ENCODE data around the gene SHROOM3. TPM values are rescaled to one million over a fixed set of nuclear protein-coding genes. Genes with fewer than 3 reads are reported as not detected.

The SHROOM3 gene
- total and polyA plus RNA-seq, 2 donors (not counting 3 experiments of a cell fraction or from before 2014, with no cell fraction given): 2.7 to 6.7 TPM

DNA sequence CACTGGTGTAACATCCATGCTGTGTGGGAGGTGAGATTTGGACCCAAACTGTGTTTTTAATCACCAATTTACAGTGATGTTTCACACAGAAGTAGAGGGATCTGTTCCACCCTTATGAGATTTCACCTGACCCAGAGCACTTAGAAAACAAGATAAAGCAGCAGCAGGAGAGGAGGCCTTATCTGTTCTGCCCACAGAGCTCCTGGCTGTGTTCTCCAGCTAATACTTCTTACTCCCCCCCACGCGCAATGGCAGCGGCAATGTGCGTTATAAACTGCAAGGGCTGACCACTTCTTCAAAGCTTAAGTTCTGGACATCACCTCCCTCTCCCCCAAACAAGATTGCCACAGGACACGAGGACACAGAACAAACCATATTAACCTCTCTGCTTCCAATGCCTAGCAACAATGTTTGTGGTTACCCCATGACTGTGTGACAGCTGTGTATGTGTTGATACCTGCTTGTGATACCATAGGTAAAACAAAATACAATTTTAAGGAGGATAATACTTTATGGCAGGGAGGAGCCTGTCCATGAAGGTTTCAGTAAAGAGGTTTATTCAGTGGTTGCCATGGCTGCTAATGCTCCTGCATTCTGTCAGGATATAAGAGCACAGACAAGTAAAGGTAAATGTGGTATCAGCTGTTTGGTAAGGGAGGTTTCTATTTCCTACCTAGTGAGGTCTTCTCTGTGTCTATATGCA, 252.9 kb downstream of the SHROOM3 start:
- Histone ChIP-seq H3K4me3 (replicated peaks in 1 of 3; ENCODE audit: insufficient read depth in 1 of 3, low read depth in 1 of 3, low read length in 3 of 3) (no peak overlapping the region), H3K4me1 (ENCODE audit: control insufficient read depth, extremely low read depth, insufficient read depth, low read length) (peaks cover 18% of the 10 kb centered on the region), H3K4me2 (ENCODE audit: insufficient read depth, low read length) (no peak overlapping the region), H3K36me3 (ENCODE audit: control insufficient read depth in 2 of 2, extremely low read depth in 1 of 2, insufficient read depth in 2 of 2, low read length in 2 of 2) (no peaks in the 10 kb centered on the region), H3K9me3 (replicated peaks; ENCODE audit: control insufficient read depth, insufficient read depth, low read length) (no peaks in the 10 kb centered on the region), H3K27ac (ENCODE audit: insufficient read depth, low read depth, low read length) (no peak overlapping the region), H3K9me1 (replicated peaks; ENCODE audit: control insufficient read depth, extremely low read depth, insufficient read depth, low read length) (no peaks in the 10 kb centered on the region), H3K27me3 (ENCODE audit: control insufficient read depth in 2 of 2, insufficient read depth in 2 of 2, low read length in 2 of 2) (no peaks in the 10 kb centered on the region), H3K9ac (replicated peaks; ENCODE audit: extremely low read depth, insufficient read depth, low read length) (no peak overlapping the region), H2AFZ (ENCODE audit: low read depth, low read length) (no peak overlapping the region), H3K79me2 (ENCODE audit: control insufficient read depth, insufficient read depth, low read length) (peaks cover 6% of the 10 kb centered on the region), H4K20me1 (replicated peaks; ENCODE audit: control insufficient read depth, extremely low read depth, insufficient read depth, low read length) (no peaks in the 10 kb centered on the region)
- FAIRE-seq (no peak), DNase-seq (ENCODE audit: low read depth, low spot score) (no peak)
- CTCF ChIA-PET: interaction anchor here (1.2 to 1.6 kb wide), 3 partner anchors 25 to 102 kb away, joined by 3 to 4 read pairs (median 3); no protein-coding TSS in a partner anchor
- intact Hi-C loops (cut with micrococcal nuclease): loop anchor here (2.0 kb wide), 1 partner anchor 65 kb away; no protein-coding TSS in a partner anchor
- TF ChIP-seq POLR2AphosphoS5 (IDR thresholded peaks at IDR 0.05; ENCODE audit: insufficient read depth, low read depth, low read length) (no peak), EZH2 (IDR thresholded peaks at IDR 0.05; ENCODE audit: borderline replicate concordance, low read depth, low read length, severe bottlenecking) (no peak), MYC (IDR thresholded peaks at IDR 0.05; ENCODE audit: low read depth, low read length) (no peak), GATA2 (IDR thresholded peaks at IDR 0.05; ENCODE audit: insufficient read depth, insufficient read length, low read depth, low read length) (no peak), JUN (IDR thresholded peaks at IDR 0.05; ENCODE audit: borderline replicate concordance, insufficient read depth, insufficient read length, low read depth) (no peak), FOS (IDR thresholded peaks at IDR 0.05; ENCODE audit: borderline replicate concordance, insufficient read depth, low read length) (no peak), POLR2A (IDR thresholded peaks at IDR 0.05; ENCODE audit: low read depth, low read length) (no peak)
- TF ChIP-seq, protein P1, sequence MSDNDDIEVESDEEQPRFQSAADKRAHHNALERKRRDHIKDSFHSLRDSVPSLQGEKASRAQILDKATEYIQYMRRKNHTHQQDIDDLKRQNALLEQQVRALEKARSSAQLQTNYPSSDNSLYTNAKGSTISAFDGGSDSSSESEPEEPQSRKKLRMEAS (IDR thresholded peaks at IDR 0.05; ENCODE audit: insufficient read depth, insufficient read length): no peak
- TF ChIP-seq, protein P2, sequence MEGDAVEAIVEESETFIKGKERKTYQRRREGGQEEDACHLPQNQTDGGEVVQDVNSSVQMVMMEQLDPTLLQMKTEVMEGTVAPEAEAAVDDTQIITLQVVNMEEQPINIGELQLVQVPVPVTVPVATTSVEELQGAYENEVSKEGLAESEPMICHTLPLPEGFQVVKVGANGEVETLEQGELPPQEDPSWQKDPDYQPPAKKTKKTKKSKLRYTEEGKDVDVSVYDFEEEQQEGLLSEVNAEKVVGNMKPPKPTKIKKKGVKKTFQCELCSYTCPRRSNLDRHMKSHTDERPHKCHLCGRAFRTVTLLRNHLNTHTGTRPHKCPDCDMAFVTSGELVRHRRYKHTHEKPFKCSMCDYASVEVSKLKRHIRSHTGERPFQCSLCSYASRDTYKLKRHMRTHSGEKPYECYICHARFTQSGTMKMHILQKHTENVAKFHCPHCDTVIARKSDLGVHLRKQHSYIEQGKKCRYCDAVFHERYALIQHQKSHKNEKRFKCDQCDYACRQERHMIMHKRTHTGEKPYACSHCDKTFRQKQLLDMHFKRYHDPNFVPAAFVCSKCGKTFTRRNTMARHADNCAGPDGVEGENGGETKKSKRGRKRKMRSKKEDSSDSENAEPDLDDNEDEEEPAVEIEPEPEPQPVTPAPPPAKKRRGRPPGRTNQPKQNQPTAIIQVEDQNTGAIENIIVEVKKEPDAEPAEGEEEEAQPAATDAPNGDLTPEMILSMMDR (IDR thresholded peaks at IDR 0.05; ENCODE audit: extremely low read depth in 1 of 2, insufficient read depth in 1 of 2, low read depth in 1 of 2, low read length in 2 of 2): no peak
- POLR2A ChIA-PET: no interaction called here
- no TSS peak for BruUV-seq (replicated peaks)
- dilution Hi-C loops (cut with MboI; ENCODE audit: extremely low pct_ligation_motif_present, low sequenced_read_pairs): no loop called here

All from endothelial cell of umbilical vein (primary cell).